ENCODE measurements around the gene ZBTB7C.

Gene ZBTB7C

DNA sequence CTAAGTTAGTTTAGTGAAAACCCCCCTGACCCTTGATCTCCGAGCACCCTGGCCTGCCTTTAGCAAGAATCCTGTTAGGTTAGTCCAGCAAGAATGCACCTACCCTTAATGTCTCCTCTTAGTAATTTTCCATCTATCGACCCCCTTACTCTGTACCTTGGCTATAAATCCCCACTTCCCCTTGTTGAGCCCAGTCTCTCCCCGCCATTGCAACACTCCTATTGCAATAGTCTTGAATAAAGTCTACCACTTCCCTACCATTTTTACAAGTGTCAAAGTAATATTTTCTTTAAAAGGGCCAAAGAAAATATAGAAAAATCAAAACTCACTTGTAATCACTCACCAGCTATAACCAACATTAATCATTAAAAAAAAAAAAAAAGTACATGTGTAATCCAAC, 4.2 kb upstream of the ZBTB7C start:
- peaks cover 98% of the 10 kb centered on the region for H3K27me3 ChIP-seq
- peaks cover 11 to 17% of the 10 kb centered on the region in 2 experiments for H3K4me1 ChIP-seq (ENCODE audit: control insufficient read depth in 1 of 2, insufficient read depth in 1 of 2, low read depth in 1 of 2, low read length in 1 of 2)
- no peak overlapping the region for H3K4me3 ChIP-seq (ENCODE audit: low read depth in 1 of 2, low read length in 1 of 2)
- no peak overlapping the region for H3K27ac ChIP-seq
- TF ChIP-seq, protein P1, sequence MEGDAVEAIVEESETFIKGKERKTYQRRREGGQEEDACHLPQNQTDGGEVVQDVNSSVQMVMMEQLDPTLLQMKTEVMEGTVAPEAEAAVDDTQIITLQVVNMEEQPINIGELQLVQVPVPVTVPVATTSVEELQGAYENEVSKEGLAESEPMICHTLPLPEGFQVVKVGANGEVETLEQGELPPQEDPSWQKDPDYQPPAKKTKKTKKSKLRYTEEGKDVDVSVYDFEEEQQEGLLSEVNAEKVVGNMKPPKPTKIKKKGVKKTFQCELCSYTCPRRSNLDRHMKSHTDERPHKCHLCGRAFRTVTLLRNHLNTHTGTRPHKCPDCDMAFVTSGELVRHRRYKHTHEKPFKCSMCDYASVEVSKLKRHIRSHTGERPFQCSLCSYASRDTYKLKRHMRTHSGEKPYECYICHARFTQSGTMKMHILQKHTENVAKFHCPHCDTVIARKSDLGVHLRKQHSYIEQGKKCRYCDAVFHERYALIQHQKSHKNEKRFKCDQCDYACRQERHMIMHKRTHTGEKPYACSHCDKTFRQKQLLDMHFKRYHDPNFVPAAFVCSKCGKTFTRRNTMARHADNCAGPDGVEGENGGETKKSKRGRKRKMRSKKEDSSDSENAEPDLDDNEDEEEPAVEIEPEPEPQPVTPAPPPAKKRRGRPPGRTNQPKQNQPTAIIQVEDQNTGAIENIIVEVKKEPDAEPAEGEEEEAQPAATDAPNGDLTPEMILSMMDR (IDR thresholded peaks at IDR 0.05) = no peak
- no peaks in the 10 kb centered on the region for H3K36me3 ChIP-seq
- H3K9me3 ChIP-seq = no peaks in the 10 kb centered on the region

DNA sequence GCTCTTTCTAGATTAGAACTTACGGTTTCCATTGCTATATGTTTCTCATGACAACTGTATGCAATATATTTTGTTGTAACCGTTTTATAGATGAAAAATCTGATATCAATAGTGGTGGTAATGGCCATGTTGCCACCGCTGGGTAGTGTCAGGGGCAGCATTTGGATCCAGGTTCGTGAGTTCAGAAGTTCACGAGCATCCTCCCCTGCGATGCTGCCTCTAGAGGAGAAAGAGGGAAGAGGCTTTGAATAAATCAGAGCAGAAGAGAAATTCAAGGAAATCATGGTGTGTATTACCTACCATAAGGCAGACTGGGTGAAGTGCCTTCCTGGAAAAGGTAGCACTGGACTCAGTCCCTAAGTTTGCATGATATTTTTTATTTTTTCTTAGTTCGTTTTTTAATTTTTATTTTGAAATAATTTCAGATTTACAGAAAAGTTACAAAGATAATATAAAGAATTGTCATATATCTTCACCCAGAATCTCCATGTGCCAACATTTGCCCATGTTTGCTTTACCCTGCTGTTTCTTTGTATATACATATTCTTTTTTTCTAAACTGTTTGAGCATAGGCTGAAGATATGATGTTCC, 3.3 kb upstream of the ZBTB7C start:
- H3K27ac ChIP-seq = no peak overlapping the region
- H3K36me3 ChIP-seq = no peaks in the 10 kb centered on the region
- H3K27me3 ChIP-seq = peaks cover 98% of the 10 kb centered on the region
- H3K4me1 ChIP-seq (ENCODE audit: control insufficient read depth in 1 of 2, insufficient read depth in 1 of 2, low read depth in 1 of 2, low read length in 1 of 2) = peaks cover 11 to 20% of the 10 kb centered on the region in 2 experiments
- TF ChIP-seq, protein P1 (IDR thresholded peaks at IDR 0.05) = no peak
- H3K4me3 ChIP-seq (ENCODE audit: low read depth in 1 of 2, low read length in 1 of 2) = no peak overlapping the region
- no peaks in the 10 kb centered on the region for H3K9me3 ChIP-seq

DNA sequence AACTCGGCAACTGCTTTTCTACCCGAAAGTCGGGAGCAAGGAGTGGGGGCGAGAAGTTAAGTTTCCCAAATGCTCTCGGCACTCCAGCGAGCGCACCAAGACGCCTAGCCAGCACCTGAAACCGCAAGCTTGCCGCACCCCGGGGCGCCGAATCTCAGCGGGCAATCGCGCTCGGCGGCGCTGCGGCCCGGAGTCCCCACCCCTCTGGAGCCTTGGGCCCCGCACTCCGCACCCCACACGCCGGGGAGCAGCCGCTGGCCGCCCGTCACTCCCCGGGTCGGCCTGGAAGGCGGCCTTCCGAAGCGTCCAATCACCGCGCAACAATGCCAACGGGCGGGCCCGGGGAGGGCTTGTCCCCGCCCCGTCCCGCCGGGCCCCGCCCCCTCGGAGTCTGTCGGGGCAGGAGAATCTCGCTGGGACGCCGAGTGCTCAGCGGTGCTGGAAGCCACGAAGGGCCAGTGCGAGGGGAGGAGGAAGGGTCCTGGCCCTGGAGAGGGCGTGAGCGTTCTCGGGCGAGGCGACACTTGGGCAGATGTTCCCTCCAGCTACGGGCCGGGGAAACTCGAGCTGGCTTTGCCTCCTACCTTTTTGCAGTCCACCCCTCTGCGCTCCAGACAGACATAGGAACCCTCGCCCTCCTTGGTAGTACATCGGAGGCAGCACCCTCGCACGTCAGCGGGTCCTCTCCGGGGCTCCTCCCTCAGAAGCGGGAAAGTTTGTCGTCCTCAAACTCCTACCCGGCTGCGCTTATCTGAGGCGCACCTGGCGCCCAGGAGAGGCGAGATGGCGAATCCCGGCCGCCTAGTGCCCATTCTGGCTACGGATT, 1.1 kb upstream of the ZBTB7C start:
- peak overlapping the region; percentile 57 to 67 for H3K4me3 ChIP-seq (ENCODE audit: low read depth in 1 of 2, low read length in 1 of 2)
- peaks cover 98% of the 10 kb centered on the region for H3K27me3 ChIP-seq
- H3K9me3 ChIP-seq = no peaks in the 10 kb centered on the region
- H3K4me1 ChIP-seq (ENCODE audit: control insufficient read depth in 1 of 2, insufficient read depth in 1 of 2, low read depth in 1 of 2, low read length in 1 of 2) = peaks cover 11 to 20% of the 10 kb centered on the region in 2 experiments
- no peaks in the 10 kb centered on the region for H3K36me3 ChIP-seq
- TF ChIP-seq, protein P1 (IDR thresholded peaks at IDR 0.05) = no peak
- no peak overlapping the region for H3K27ac ChIP-seq

DNA sequence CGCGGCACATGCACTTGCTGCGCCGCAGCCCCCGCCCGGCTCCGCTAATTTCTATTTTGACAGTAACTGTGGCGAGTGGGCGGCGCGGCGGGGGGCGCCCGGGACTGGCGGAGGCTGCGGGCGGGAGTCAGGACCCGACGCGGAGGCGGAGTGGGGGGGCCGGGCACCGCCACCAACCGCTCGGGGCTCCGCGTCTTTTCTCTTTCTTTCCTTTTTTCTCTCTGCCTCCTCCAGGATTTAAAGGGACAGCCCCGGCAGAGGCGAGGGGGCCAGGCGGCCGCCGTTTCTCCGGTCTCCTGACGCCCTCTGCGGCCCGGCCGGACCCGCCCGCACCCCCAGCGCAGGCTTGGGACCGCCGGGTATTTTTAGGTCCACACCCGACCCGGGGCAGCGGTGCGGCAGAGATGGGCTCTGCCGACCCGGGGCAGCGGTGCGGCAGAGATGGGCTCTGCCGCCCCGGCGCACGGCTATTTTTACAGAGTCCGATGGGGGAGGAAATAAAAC, 460 bp upstream of the ZBTB7C start:
- Histone ChIP-seq H3K27ac (no peak overlapping the region), H3K9me3 (no peaks in the 10 kb centered on the region), H3K27me3 (peaks cover 98% of the 10 kb centered on the region), H3K4me1 (ENCODE audit: control insufficient read depth in 1 of 2, insufficient read depth in 1 of 2, low read depth in 1 of 2, low read length in 1 of 2) (peaks cover 11 to 20% of the 10 kb centered on the region in 2 experiments), H3K4me3 (ENCODE audit: low read depth in 1 of 2, low read length in 1 of 2) (peak overlapping the region; percentile 57 to 67), H3K36me3 (no peaks in the 10 kb centered on the region)
- TF ChIP-seq, protein P1 (IDR thresholded peaks at IDR 0.05) = no peak

DNA sequence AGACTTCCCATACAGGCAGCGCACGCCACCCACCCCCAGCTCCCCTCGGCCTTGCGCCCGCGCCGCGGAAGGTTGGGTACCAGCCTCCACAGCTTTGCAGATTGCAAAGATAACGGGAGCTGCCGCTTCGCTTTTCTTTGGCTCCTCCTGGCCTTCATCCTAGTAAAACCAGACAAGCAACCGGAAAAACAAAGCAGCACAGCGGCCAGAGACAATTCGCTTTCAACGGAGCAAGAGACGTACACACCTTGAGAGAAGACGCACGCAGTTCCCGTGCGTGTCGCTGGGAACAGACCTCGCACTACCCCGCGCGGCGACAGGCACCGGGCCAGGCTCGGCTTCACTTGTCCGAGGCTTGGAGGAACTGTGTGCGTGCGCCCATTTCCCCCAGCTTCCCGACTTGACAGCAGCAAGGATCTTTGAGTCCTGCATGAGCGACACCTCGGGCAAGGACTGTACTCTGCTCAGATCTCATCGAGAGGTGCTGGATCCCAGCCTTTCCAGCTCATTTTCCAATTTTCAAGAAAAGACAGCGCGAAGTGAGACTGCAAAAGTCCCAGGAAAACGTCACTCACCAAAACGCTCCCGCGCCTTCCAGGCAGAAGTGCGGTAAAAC, 964 bp downstream of the ZBTB7C start:
- no peak overlapping the region for H3K27ac ChIP-seq
- TF ChIP-seq, protein P1 (IDR thresholded peaks at IDR 0.05) = no peak
- H3K27me3 ChIP-seq = peaks cover 99% of the 10 kb centered on the region
- peaks cover 11 to 20% of the 10 kb centered on the region in 2 experiments for H3K4me1 ChIP-seq (ENCODE audit: control insufficient read depth in 1 of 2, insufficient read depth in 1 of 2, low read depth in 1 of 2, low read length in 1 of 2)
- H3K4me3 ChIP-seq (ENCODE audit: low read depth in 1 of 2, low read length in 1 of 2) = no peak overlapping the region
- H3K9me3 ChIP-seq = no peaks in the 10 kb centered on the region
- no peaks in the 10 kb centered on the region for H3K36me3 ChIP-seq

All from neutrophil (primary cell).